IMR-90 (cell line): ENCODE results near the gene FOXC2. TPM values are rescaled to one million over a fixed set of nuclear protein-coding genes. Genes with fewer than 3 reads are reported as not detected.
A peak's percentile ranks its signal among the peaks of the same experiment; 100 is the strongest.

Source experiments
- ATAC-seq: fragments of 200-7000 bp; cut with Tn5 transposase; 2 replicates; pipeline ENCODE4 v1.9.1; 2020; ENCODE audit warnings: low read depth, mild to moderate bottlenecking, moderate library complexity
- BruUV-seq: library from RNA; stranded (reverse); fragments of 400-500 nt; replicated peaks from 2 replicates; lab custom pipeline; 2021; lab: Mats Ljungman, UMichigan
- CTCF ChIA-PET: fragments of 300-600 bp; formaldehyde crosslinking; extraction: SDS; loops from one replicate; lab custom pipeline; 2021; ENCODE audit warnings: antibody characterized with exemption; lab: Yijun Ruan, JAX
- POLR2A ChIA-PET: fragments of 300-600 bp; sonication (Branson Sonifier 250); formaldehyde crosslinking; loops from one replicate; lab custom pipeline; 2022; ENCODE audit warnings: antibody characterized with exemption; ENCODE audit not compliant: unreplicated experiment; lab: Charles Lee
- DNase-seq: peaks from one replicate; pipeline ENCODE4 v3.0.0; 2013
- H2AFZ ChIP-seq: replicated peaks from 2 replicates; pipeline ENCODE3; 2013; ENCODE audit warnings: low read length, mild to moderate bottlenecking; ENCODE audit not compliant: poor library complexity
- H2AK5ac ChIP-seq: 2 replicates; pipeline ENCODE4 v1.6.1; 2013; ENCODE audit warnings: low read depth, low read length, inconsistent platforms
- H2AK9ac ChIP-seq: replicated peaks from 2 replicates; pipeline ENCODE3; 2013; ENCODE audit warnings: mild to moderate bottlenecking, low read depth, low read length, moderate library complexity; ENCODE audit not compliant: poor library complexity
- H2BK120ac ChIP-seq: 2 replicates; pipeline ENCODE4 v1.6.1; 2013; ENCODE audit warnings: low read depth, low read length, inconsistent platforms
- H2BK15ac ChIP-seq: 3 replicates; pipeline ENCODE4 v1.6.1; 2013; ENCODE audit warnings: low read depth, low read length, inconsistent platforms
- H2BK20ac ChIP-seq: 2 replicates; pipeline ENCODE4 v1.6.1; 2013; ENCODE audit warnings: low read depth, mild to moderate bottlenecking, inconsistent platforms, low read length, moderate library complexity
- H2BK5ac ChIP-seq: 2 replicates; pipeline ENCODE4 v1.6.1; 2013; ENCODE audit warnings: mild to moderate bottlenecking, low read depth, low read length, inconsistent platforms; ENCODE audit not compliant: poor library complexity, severe bottlenecking
- H3K14ac ChIP-seq: replicated peaks from 2 replicates; pipeline ENCODE4 v1.6.1; 2013; ENCODE audit warnings: low read depth, low read length, inconsistent platforms
- H3K18ac ChIP-seq: 2 replicates; pipeline ENCODE4 v1.6.1; 2013; ENCODE audit warnings: low read depth, low read length, control low read depth
- H3K23ac ChIP-seq: 2 replicates; pipeline ENCODE4 v1.6.1; 2013; ENCODE audit warnings: low read depth, low read length, inconsistent platforms
- H3K27ac ChIP-seq: 2 replicates; pipeline ENCODE4 v1.5.1; 2013; ENCODE audit warnings: mild to moderate bottlenecking, control low read depth, low read length; ENCODE audit not compliant: insufficient read depth
- H3K27me3 ChIP-seq: 2 replicates; pipeline ENCODE4 v1.6.1; 2013; ENCODE audit warnings: low read length; ENCODE audit not compliant: control insufficient read depth, insufficient read depth
- H3K36me3 ChIP-seq: 2 replicates; pipeline ENCODE4 v1.6.1; 2013; ENCODE audit warnings: low read length, mixed read lengths; ENCODE audit not compliant: control insufficient read depth, insufficient read depth
- H3K4ac ChIP-seq: 2 replicates; pipeline ENCODE4 v1.6.1; 2013; ENCODE audit warnings: low read depth, low read length, inconsistent platforms
- H3K4me1 ChIP-seq: 2 replicates; pipeline ENCODE4 v1.6.1; 2013; ENCODE audit warnings: low read length, mixed read lengths; ENCODE audit not compliant: control insufficient read depth, insufficient read depth
- H3K4me2 ChIP-seq: 2 replicates; pipeline ENCODE4 v1.6.1; 2013; ENCODE audit warnings: low read depth, mild to moderate bottlenecking, control low read depth, low read length, moderate library complexity
- H3K4me3 ChIP-seq: 2 replicates; pipeline ENCODE4 v1.5.1; 2013; ENCODE audit warnings: low read depth, mild to moderate bottlenecking, control low read depth, low read length, moderate library complexity; ENCODE audit not compliant: insufficient read depth
- H3K56ac ChIP-seq: 2 replicates; pipeline ENCODE4 v1.6.1; 2013; ENCODE audit warnings: low read length, inconsistent platforms; ENCODE audit not compliant: insufficient read depth; ENCODE audit errors: extremely low read depth
- H3K79me1 ChIP-seq, 2 experiments: 2 replicates each; pipeline ENCODE4 v1.6.1; 2013; ENCODE audit warnings: low read length in 2 of 2, inconsistent platforms in 1 of 2, low read depth in 1 of 2
- H3K9ac ChIP-seq: 2 replicates; pipeline ENCODE4 v1.6.1; 2013; ENCODE audit warnings: low read depth, low read length, control low read depth
- H3K9me1 ChIP-seq: 2 replicates; pipeline ENCODE4 v1.6.1; 2013; ENCODE audit warnings: low read length, inconsistent platforms; ENCODE audit not compliant: insufficient read depth
- H3K9me3 ChIP-seq: 2 replicates; pipeline ENCODE4 v1.6.1; 2013; ENCODE audit warnings: low read length; ENCODE audit not compliant: control insufficient read depth, insufficient read depth
- H4K20me1 ChIP-seq: 2 replicates; pipeline ENCODE4 v1.6.1; 2013; ENCODE audit warnings: low read length, inconsistent platforms; ENCODE audit not compliant: insufficient read depth
- H4K5ac ChIP-seq: 2 replicates; pipeline ENCODE4 v1.6.1; 2013; ENCODE audit warnings: mild to moderate bottlenecking, low read depth, low read length, control low read depth
- H4K8ac ChIP-seq, 2 experiments: 2 replicates each; pipeline ENCODE4 v1.6.1; 2013; ENCODE audit warnings: low read depth in 2 of 2, low read length in 2 of 2, control low read depth in 1 of 2, inconsistent platforms in 1 of 2
- H4K91ac ChIP-seq: 2 replicates; pipeline ENCODE4 v1.6.1; 2013; ENCODE audit warnings: low read depth, low read length, inconsistent platforms; ENCODE audit not compliant: insufficient read depth
- FOS ChIP-seq: fragments of 150-350 bp; IDR thresholded peaks from 2 replicates; pipeline ENCODE4 v1.6.1; 2016; ENCODE audit warnings: low read depth, low read length
- WGBS, 2 experiments: methylation state at CpG; one replicate each; pipeline versions ENCODE4 v1.1.5 to v1.1.7; 2013; ENCODE audit warnings: missing lambda C conversion rate in 2 of 2; ENCODE audit not compliant: insufficient read length in 1 of 2; ENCODE audit errors: extremely low coverage in 2 of 2; 5-methylcytosine and 5-hydroxymethylcytosine counted together
- dilution Hi-C: fragments of 300-500 bp; cut with HindIII; formaldehyde crosslinking; loops from one replicate; pipeline ENCODE4 v1.14.3; 2018; ENCODE audit warnings: low sequenced_read_pairs; ENCODE audit not compliant: unreplicated experiment
- in situ Hi-C: fragments of 300-500 bp; cut with MboI; formaldehyde crosslinking; loops from 3 replicates; pipeline ENCODE4 v1.14.3; 2019; ENCODE audit warnings: low sequenced_read_pairs, inconsistent platforms, mixed read lengths
- intact Hi-C: fragments of 100-400 bp; cut with micrococcal nuclease; formaldehyde crosslinking; loops from 2 replicates; pipeline ENCODE4 v1.10.0; 2022
- polyA plus RNA-seq, 3 experiments: library from polyadenylated mRNA; depleted of rRNA; stranded (reverse); fragments of >200 nt; gene quantifications; 2 replicates each; pipeline ENCODE4 v1.2.3, GENCODE V29; 2012; ENCODE audit warnings: low replicate concordance in 1 of 3
- total RNA-seq: library from RNA; depleted of rRNA; stranded (reverse); fragments of >200 nt; gene quantifications from 2 replicates; pipeline ENCODE4 v1.2.3, GENCODE V29; 2012

The FOXC2 gene
- total and polyA plus RNA-seq, 2 of the 4 experiments (the other 2 are of a cell fraction), result 0.90 to 6.4 TPM

DNA sequence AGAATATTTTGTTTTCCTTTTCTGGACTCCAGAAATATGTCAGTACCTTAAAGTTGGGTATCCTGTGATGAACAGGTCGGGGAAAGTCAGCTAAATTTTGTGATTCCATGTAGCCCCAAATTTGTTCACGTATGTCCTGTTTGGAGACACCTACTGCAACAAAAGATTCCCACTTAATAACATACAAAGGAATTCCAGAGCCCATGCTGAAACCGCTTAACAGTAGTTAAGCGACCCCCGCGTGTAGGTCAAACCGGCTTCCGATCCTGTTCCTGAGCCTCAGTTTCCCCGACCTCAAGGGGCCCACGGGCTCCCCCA, 12.1 kb upstream of the FOXC2 start:
- TF ChIP-seq FOS, result no peak
- Histone ChIP-seq H2BK120ac (0 out of 2 replicates have a peak overlapping the region, but pooled peaks have one; percentile 5), H3K4ac (peak overlapping the region; percentile 82), H3K36me3 (peaks cover 18% of the 10 kb centered on the region), H2AK5ac (no peak overlapping the region), H2AK9ac (peak overlapping the region; percentile 99), H3K56ac (peak overlapping the region; percentile 70), H2AFZ (peak overlapping the region; percentile 93), H3K4me3 (peak overlapping the region; percentile 77), H3K18ac (no peak overlapping the region), H3K9me3 (no peaks in the 10 kb centered on the region), H4K8ac (peak overlapping the region; percentile 96 to 98), H4K5ac (peak overlapping the region; percentile 62), H3K4me2 (peak overlapping the region; percentile 98), H3K23ac (peak overlapping the region; percentile 74), H3K27ac (peak overlapping the region; percentile 72), H3K9ac (peak overlapping the region; percentile 92), H2BK20ac (no peak overlapping the region), H3K4me1 (peaks cover 7% of the 10 kb centered on the region; the same call in 1 of the 2 replicates), H4K91ac (peak overlapping the region; percentile 81), H4K20me1 (no peaks in the 10 kb centered on the region), H3K9me1 (peaks cover 7% of the 10 kb centered on the region), H3K79me1 (peaks cover 18 to 42% of the 10 kb centered on the region in 2 experiments), H2BK15ac (no peak overlapping the region), H2BK5ac (peak overlapping the region; percentile 55), H3K14ac (peak overlapping the region; percentile 92), H3K27me3 (no peaks in the 10 kb centered on the region)
- dilution Hi-C loops, result no loop called here
- WGBS, 2 experiments, result 2% methylated on average over 8 of the region's 10 CpGs; no CpG with 5 or more reads in 1 of the 2 experiments
- BruUV-seq, result no TSS peak
- no peak for ATAC-seq
- no peak for DNase-seq
- intact Hi-C loops, result no loop called here
- in situ Hi-C loops, result no loop called here
- CTCF ChIA-PET, result interaction anchor here (0.5 kb wide), 1 partner anchor 843 kb away, joined by 4 read pairs; no protein-coding TSS in a partner anchor
- POLR2A ChIA-PET, result no interaction called here
